Neural progenitor cell (in vitro differentiated cells): Measurements from ENCODE around the gene PRSS27.

Experiments
- EZH2phosphoT487 ChIP-seq: fragments of 200-600 bp; sonication (generic); IDR thresholded peaks from 2 replicates; pipeline ENCODE4 v1.6.1; 2017; ENCODE audit warnings: antibody characterized with exemption
- TF ChIP-seq, protein P1 (sequence below): fragments of 200-600 bp; sonication (generic); IDR thresholded peaks from 2 replicates; pipeline ENCODE4 v1.5.1; 2017; ENCODE audit warnings: antibody characterized with exemption, mild to moderate bottlenecking

DNA sequence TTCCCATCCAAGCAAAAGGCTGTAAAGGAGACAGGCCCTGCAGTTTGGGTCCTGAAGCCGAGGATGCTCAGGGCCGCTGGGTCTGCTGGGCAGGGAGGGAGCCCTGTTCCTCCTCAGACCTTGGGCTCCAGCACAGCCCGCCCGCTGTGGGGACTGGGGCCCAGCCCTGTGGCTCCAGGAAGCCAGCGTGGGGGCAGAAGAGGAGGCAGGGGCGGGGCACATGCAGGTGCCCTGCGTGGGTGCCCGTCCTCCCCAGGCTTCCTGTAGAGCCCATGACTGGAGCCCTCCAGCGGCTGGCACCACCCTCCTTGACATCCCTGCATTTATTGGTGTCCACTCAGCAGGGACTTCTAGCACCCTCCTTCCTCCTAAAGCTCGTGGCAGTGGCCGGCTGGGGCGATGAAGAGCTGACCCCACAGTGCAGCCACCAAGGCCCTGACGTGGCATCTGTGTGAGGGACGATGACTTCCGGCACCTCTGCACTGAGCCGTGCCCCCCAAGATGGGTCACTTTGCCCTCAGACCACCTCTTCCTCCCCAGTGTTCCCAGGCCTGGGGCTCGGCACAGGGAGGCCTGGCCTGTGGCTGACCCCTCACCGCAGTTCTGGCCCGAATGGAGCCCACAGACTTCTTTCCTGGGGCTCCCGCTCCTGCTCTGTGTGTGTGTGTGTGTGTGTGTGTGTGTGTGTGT, 9.9 kb downstream of the PRSS27 start:
- TF ChIP-seq, protein P1, sequence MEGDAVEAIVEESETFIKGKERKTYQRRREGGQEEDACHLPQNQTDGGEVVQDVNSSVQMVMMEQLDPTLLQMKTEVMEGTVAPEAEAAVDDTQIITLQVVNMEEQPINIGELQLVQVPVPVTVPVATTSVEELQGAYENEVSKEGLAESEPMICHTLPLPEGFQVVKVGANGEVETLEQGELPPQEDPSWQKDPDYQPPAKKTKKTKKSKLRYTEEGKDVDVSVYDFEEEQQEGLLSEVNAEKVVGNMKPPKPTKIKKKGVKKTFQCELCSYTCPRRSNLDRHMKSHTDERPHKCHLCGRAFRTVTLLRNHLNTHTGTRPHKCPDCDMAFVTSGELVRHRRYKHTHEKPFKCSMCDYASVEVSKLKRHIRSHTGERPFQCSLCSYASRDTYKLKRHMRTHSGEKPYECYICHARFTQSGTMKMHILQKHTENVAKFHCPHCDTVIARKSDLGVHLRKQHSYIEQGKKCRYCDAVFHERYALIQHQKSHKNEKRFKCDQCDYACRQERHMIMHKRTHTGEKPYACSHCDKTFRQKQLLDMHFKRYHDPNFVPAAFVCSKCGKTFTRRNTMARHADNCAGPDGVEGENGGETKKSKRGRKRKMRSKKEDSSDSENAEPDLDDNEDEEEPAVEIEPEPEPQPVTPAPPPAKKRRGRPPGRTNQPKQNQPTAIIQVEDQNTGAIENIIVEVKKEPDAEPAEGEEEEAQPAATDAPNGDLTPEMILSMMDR = no peak
- TF ChIP-seq EZH2phosphoT487 = no peak
